Stimulated activated CD4-positive, alpha-beta T cell treated with anti-CD3 and anti-CD28 coated beads, Interleukin-2, amount 100 ng/mL, for 4 hours (primary cell): Measurements from ENCODE around the gene NYNRIN.

Experiments
- DNase-seq: peaks from one replicate; pipeline ENCODE4 v3.0.0-alpha.2; 2020; ENCODE audit warnings: low read depth

NYNRIN gene

GRCh38 chr14:24392325-24393091 lies 6.3 kb upstream of the NYNRIN start:
- no peak for DNase-seq

- no peak for DNase-seq
Observed at GRCh38 chr14:24394275-24394674, 4.5 kb upstream of the NYNRIN start.

- no peak for DNase-seq
Observed at GRCh38 chr14:24395609-24396582, 2.9 kb upstream of the NYNRIN start.

- no peak for DNase-seq
Observed at GRCh38 chr14:24397639-24398292, 1.0 kb upstream of the NYNRIN start.

GRCh38 chr14:24398293-24398652 lies 530 bp upstream of the NYNRIN start:
- no peak for DNase-seq

- no peak for DNase-seq
Observed at GRCh38 chr14:24399447-24399822, 632 bp downstream of the NYNRIN start.

- DNase-seq, result no peak
Observed at GRCh38 chr14:24399999-24400718, 1.4 kb downstream of the NYNRIN start.

GRCh38 chr14:24401810-24402702 lies 3.3 kb downstream of the NYNRIN start:
- DNase-seq, result no peak

GRCh38 chr14:24403294-24403998 lies 4.6 kb downstream of the NYNRIN start:
- no peak for DNase-seq

- no peak for DNase-seq
Observed at GRCh38 chr14:24404814-24405213, 6.0 kb downstream of the NYNRIN start.

GRCh38 chr14:24406416-24406815 lies 7.6 kb downstream of the NYNRIN start:
- no peak for DNase-seq

- no peak for DNase-seq
Observed at GRCh38 chr14:24407608-24408325, 9.0 kb downstream of the NYNRIN start.

GRCh38 chr14:24408764-24409163 lies 10.0 kb downstream of the NYNRIN start:
- DNase-seq, result no peak

- no peak for DNase-seq
Observed at GRCh38 chr14:24409192-24409591, 10.4 kb downstream of the NYNRIN start.

- no peak for DNase-seq
Observed at GRCh38 chr14:24409956-24410355, 11.2 kb downstream of the NYNRIN start.

- no peak for DNase-seq
Observed at GRCh38 chr14:24411443-24412389, 12.9 kb downstream of the NYNRIN start.

- DNase-seq, result no peak
Observed at GRCh38 chr14:24414077-24414476, 15.3 kb downstream of the NYNRIN start.

GRCh38 chr14:24414732-24415420 lies 16.1 kb downstream of the NYNRIN start:
- no peak for DNase-seq
